ENCODE results near the gene ABHD5.

Gene ABHD5

GRCh38 chr3:43726521-43726920, 35.8 kb downstream of the ABHD5 start:
- DNase-seq: no peak

GRCh38 chr3:43727930-43728329, 37.2 kb downstream of the ABHD5 start:
- DNase-seq: no peak

- DNase-seq: no peak
These were observed 37.7 kb downstream of the ABHD5 start for GRCh38 chr3:43728476-43728875.

GRCh38 chr3:43728947-43729346, 38.2 kb downstream of the ABHD5 start:
- no peak for DNase-seq

- DNase-seq: no peak
These were observed 39.1 kb downstream of the ABHD5 start for GRCh38 chr3:43729707-43730414.

- DNase-seq: no peak
These were observed 42.1 kb downstream of the ABHD5 start for GRCh38 chr3:43732747-43733425.

- no peak for DNase-seq
These were observed 43.0 kb downstream of the ABHD5 start for GRCh38 chr3:43733459-43734384.

GRCh38 chr3:43734685-43735084, 43.9 kb downstream of the ABHD5 start:
- no peak for DNase-seq

- no peak for DNase-seq
These were observed 44.9 kb downstream of the ABHD5 start for GRCh38 chr3:43735618-43736017.

- no peak for DNase-seq
These were observed 46.1 kb downstream of the ABHD5 start for GRCh38 chr3:43736558-43737440.

- no peak for DNase-seq
These were observed 47.6 kb downstream of the ABHD5 start for GRCh38 chr3:43738305-43738704.

GRCh38 chr3:43742920-43743319, 52.2 kb downstream of the ABHD5 start:
- DNase-seq: no peak

- no peak for DNase-seq
These were observed 56.9 kb downstream of the ABHD5 start for GRCh38 chr3:43747641-43748040.

- no peak for DNase-seq
These were observed 57.4 kb downstream of the ABHD5 start for GRCh38 chr3:43748179-43748578.

- DNase-seq: no peak
These were observed 57.9 kb downstream of the ABHD5 start for GRCh38 chr3:43748645-43749044.

- DNase-seq: no peak
These were observed 62.2 kb downstream of the ABHD5 start for GRCh38 chr3:43752905-43753304.

GRCh38 chr3:43753741-43754715, 63.3 kb downstream of the ABHD5 start:
- no peak for DNase-seq

- DNase-seq: no peak
These were observed 64.9 kb downstream of the ABHD5 start for GRCh38 chr3:43755516-43756200.

GRCh38 chr3:43757666-43758321, 67.1 kb downstream of the ABHD5 start:
- DNase-seq: no peak

GRCh38 chr3:43758592-43759225, 68.0 kb downstream of the ABHD5 start:
- no peak for DNase-seq
